IMR-90 (cell line): ENCODE data around the gene KIF12. TPM values are rescaled to one million over a fixed set of nuclear protein-coding genes. Genes with fewer than 3 reads are reported as not detected.

ENCODE experiments used
- ATAC-seq: fragments of 200-7000 bp; cut with Tn5 transposase; 2 replicates; pipeline ENCODE4 v1.9.1; 2020; ENCODE audit warnings: low read depth, mild to moderate bottlenecking, moderate library complexity
- BruUV-seq: library from RNA; stranded (reverse); fragments of 400-500 nt; replicated peaks from 2 replicates; lab custom pipeline; 2021; lab: Mats Ljungman, UMichigan
- CTCF ChIA-PET: fragments of 300-600 bp; formaldehyde crosslinking; extraction: SDS; loops from one replicate; lab custom pipeline; 2021; ENCODE audit warnings: antibody characterized with exemption; lab: Yijun Ruan, JAX
- POLR2A ChIA-PET: fragments of 300-600 bp; sonication (Branson Sonifier 250); formaldehyde crosslinking; loops from one replicate; lab custom pipeline; 2022; ENCODE audit warnings: antibody characterized with exemption; ENCODE audit not compliant: unreplicated experiment; lab: Charles Lee
- DNase-seq: peaks from one replicate; pipeline ENCODE4 v3.0.0; 2013
- H2AFZ ChIP-seq: replicated peaks from 2 replicates; pipeline ENCODE3; 2013; ENCODE audit warnings: low read length, mild to moderate bottlenecking; ENCODE audit not compliant: poor library complexity
- H2AK5ac ChIP-seq: 2 replicates; pipeline ENCODE4 v1.6.1; 2013; ENCODE audit warnings: low read depth, low read length, inconsistent platforms
- H2AK9ac ChIP-seq: replicated peaks from 2 replicates; pipeline ENCODE3; 2013; ENCODE audit warnings: mild to moderate bottlenecking, low read depth, low read length, moderate library complexity; ENCODE audit not compliant: poor library complexity
- H2BK120ac ChIP-seq: 2 replicates; pipeline ENCODE4 v1.6.1; 2013; ENCODE audit warnings: low read depth, low read length, inconsistent platforms
- H2BK15ac ChIP-seq: 3 replicates; pipeline ENCODE4 v1.6.1; 2013; ENCODE audit warnings: low read depth, low read length, inconsistent platforms
- H2BK20ac ChIP-seq: 2 replicates; pipeline ENCODE4 v1.6.1; 2013; ENCODE audit warnings: low read depth, mild to moderate bottlenecking, inconsistent platforms, low read length, moderate library complexity
- H2BK5ac ChIP-seq: 2 replicates; pipeline ENCODE4 v1.6.1; 2013; ENCODE audit warnings: mild to moderate bottlenecking, low read depth, low read length, inconsistent platforms; ENCODE audit not compliant: poor library complexity, severe bottlenecking
- H3K14ac ChIP-seq: replicated peaks from 2 replicates; pipeline ENCODE4 v1.6.1; 2013; ENCODE audit warnings: low read depth, low read length, inconsistent platforms
- H3K18ac ChIP-seq: 2 replicates; pipeline ENCODE4 v1.6.1; 2013; ENCODE audit warnings: low read depth, low read length, control low read depth
- H3K23ac ChIP-seq: 2 replicates; pipeline ENCODE4 v1.6.1; 2013; ENCODE audit warnings: low read depth, low read length, inconsistent platforms
- H3K27ac ChIP-seq: 2 replicates; pipeline ENCODE4 v1.5.1; 2013; ENCODE audit warnings: mild to moderate bottlenecking, control low read depth, low read length; ENCODE audit not compliant: insufficient read depth
- H3K27me3 ChIP-seq: 2 replicates; pipeline ENCODE4 v1.6.1; 2013; ENCODE audit warnings: low read length; ENCODE audit not compliant: control insufficient read depth, insufficient read depth
- H3K36me3 ChIP-seq: 2 replicates; pipeline ENCODE4 v1.6.1; 2013; ENCODE audit warnings: low read length, mixed read lengths; ENCODE audit not compliant: control insufficient read depth, insufficient read depth
- H3K4ac ChIP-seq: 2 replicates; pipeline ENCODE4 v1.6.1; 2013; ENCODE audit warnings: low read depth, low read length, inconsistent platforms
- H3K4me1 ChIP-seq: 2 replicates; pipeline ENCODE4 v1.6.1; 2013; ENCODE audit warnings: low read length, mixed read lengths; ENCODE audit not compliant: control insufficient read depth, insufficient read depth
- H3K4me2 ChIP-seq: 2 replicates; pipeline ENCODE4 v1.6.1; 2013; ENCODE audit warnings: low read depth, mild to moderate bottlenecking, control low read depth, low read length, moderate library complexity
- H3K4me3 ChIP-seq: 2 replicates; pipeline ENCODE4 v1.5.1; 2013; ENCODE audit warnings: low read depth, mild to moderate bottlenecking, control low read depth, low read length, moderate library complexity; ENCODE audit not compliant: insufficient read depth
- H3K56ac ChIP-seq: 2 replicates; pipeline ENCODE4 v1.6.1; 2013; ENCODE audit warnings: low read length, inconsistent platforms; ENCODE audit not compliant: insufficient read depth; ENCODE audit errors: extremely low read depth
- H3K79me1 ChIP-seq, 2 experiments: 2 replicates each; pipeline ENCODE4 v1.6.1; 2013; ENCODE audit warnings: low read length in 2 of 2, inconsistent platforms in 1 of 2, low read depth in 1 of 2
- H3K9ac ChIP-seq: 2 replicates; pipeline ENCODE4 v1.6.1; 2013; ENCODE audit warnings: low read depth, low read length, control low read depth
- H3K9me1 ChIP-seq: 2 replicates; pipeline ENCODE4 v1.6.1; 2013; ENCODE audit warnings: low read length, inconsistent platforms; ENCODE audit not compliant: insufficient read depth
- H3K9me3 ChIP-seq: 2 replicates; pipeline ENCODE4 v1.6.1; 2013; ENCODE audit warnings: low read length; ENCODE audit not compliant: control insufficient read depth, insufficient read depth
- H4K20me1 ChIP-seq: 2 replicates; pipeline ENCODE4 v1.6.1; 2013; ENCODE audit warnings: low read length, inconsistent platforms; ENCODE audit not compliant: insufficient read depth
- H4K5ac ChIP-seq: 2 replicates; pipeline ENCODE4 v1.6.1; 2013; ENCODE audit warnings: mild to moderate bottlenecking, low read depth, low read length, control low read depth
- H4K8ac ChIP-seq, 2 experiments: 2 replicates each; pipeline ENCODE4 v1.6.1; 2013; ENCODE audit warnings: low read depth in 2 of 2, low read length in 2 of 2, control low read depth in 1 of 2, inconsistent platforms in 1 of 2
- H4K91ac ChIP-seq: 2 replicates; pipeline ENCODE4 v1.6.1; 2013; ENCODE audit warnings: low read depth, low read length, inconsistent platforms; ENCODE audit not compliant: insufficient read depth
- BHLHE40 ChIP-seq: fragments of 150-350 bp; IDR thresholded peaks from 2 replicates; pipeline ENCODE4 v1.6.1; 2016; ENCODE audit warnings: mild to moderate bottlenecking, low read depth, low read length
- MAFK ChIP-seq: IDR thresholded peaks from 2 replicates; pipeline ENCODE4 v1.6.1; 2012; ENCODE audit warnings: low read depth, low read length, improper control_type of control experiment
- MXI1 ChIP-seq: IDR thresholded peaks from 2 replicates; pipeline ENCODE4 v1.6.1; 2012; ENCODE audit warnings: low read depth, mild to moderate bottlenecking, low read length, moderate library complexity, borderline replicate concordance
- POLR2A ChIP-seq: IDR thresholded peaks from 2 replicates; pipeline ENCODE4 v1.6.1; 2012; ENCODE audit warnings: mild to moderate bottlenecking, low read depth, low read length
- USF2 ChIP-seq: fragments of 150-350 bp; IDR thresholded peaks from 2 replicates; pipeline ENCODE4 v1.6.1; 2017; ENCODE audit warnings: mild to moderate bottlenecking, antibody characterized with exemption, low read length, low read depth
- WGBS, 2 experiments: methylation state at CpG; one replicate each; pipeline versions ENCODE4 v1.1.5 to v1.1.7; 2013; ENCODE audit warnings: missing lambda C conversion rate in 2 of 2; ENCODE audit not compliant: insufficient read length in 1 of 2; ENCODE audit errors: extremely low coverage in 2 of 2; 5-methylcytosine and 5-hydroxymethylcytosine counted together
- dilution Hi-C: fragments of 300-500 bp; cut with HindIII; formaldehyde crosslinking; loops from one replicate; pipeline ENCODE4 v1.14.3; 2018; ENCODE audit warnings: low sequenced_read_pairs; ENCODE audit not compliant: unreplicated experiment
- in situ Hi-C: fragments of 300-500 bp; cut with MboI; formaldehyde crosslinking; loops from 3 replicates; pipeline ENCODE4 v1.14.3; 2019; ENCODE audit warnings: low sequenced_read_pairs, inconsistent platforms, mixed read lengths
- intact Hi-C: fragments of 100-400 bp; cut with micrococcal nuclease; formaldehyde crosslinking; loops from 2 replicates; pipeline ENCODE4 v1.10.0; 2022
- polyA plus RNA-seq, 3 experiments: library from polyadenylated mRNA; depleted of rRNA; stranded (reverse); fragments of >200 nt; gene quantifications; 2 replicates each; pipeline ENCODE4 v1.2.3, GENCODE V29; 2012; ENCODE audit warnings: low replicate concordance in 1 of 3
- total RNA-seq: library from RNA; depleted of rRNA; stranded (reverse); fragments of >200 nt; gene quantifications from 2 replicates; pipeline ENCODE4 v1.2.3, GENCODE V29; 2012

KIF12 gene
- total and polyA plus RNA-seq, 2 of the 4 experiments (the other 2 are of a cell fraction): not detected

GRCh38 chr9:114086009-114086408 is 13.1 kb downstream of the KIF12 start:
- intact Hi-C loops (no loop called here), dilution Hi-C loops (no loop called here), in situ Hi-C loops (no loop called here)
- no peak overlapping the region for H3K23ac ChIP-seq
- no peaks in the 10 kb centered on the region for H3K4me1 ChIP-seq
- no peak overlapping the region for H2AK5ac ChIP-seq
- ATAC-seq (no peak), DNase-seq (no peak)
- H4K20me1 ChIP-seq: no peaks in the 10 kb centered on the region; the same call in 1 of the 2 replicates
- 40% methylated on average over 1 of the region's 6 CpGs; no CpG with 5 or more reads in 1 of the 2 experiments for WGBS, 2 experiments
- H3K56ac ChIP-seq: no peak overlapping the region
- H4K8ac ChIP-seq: no peak overlapping the region
- no peak overlapping the region for H3K4me3 ChIP-seq
- H2BK5ac ChIP-seq: no peak overlapping the region
- H3K27me3 ChIP-seq: peaks cover 55% of the 10 kb centered on the region
- no peaks in the 10 kb centered on the region for H3K36me3 ChIP-seq
- no peak for TF ChIP-seq MAFK
- TF ChIP-seq MXI1: no peak
- no peak for TF ChIP-seq USF2
- no peak for TF ChIP-seq BHLHE40
- no peak for TF ChIP-seq POLR2A
- no peaks in the 10 kb centered on the region for H3K9me1 ChIP-seq
- H3K14ac ChIP-seq: no peak overlapping the region
- ChIA-PET CTCF (no interaction called here), POLR2A (no interaction called here)
- no peak overlapping the region for H2BK20ac ChIP-seq
- no peak overlapping the region for H4K91ac ChIP-seq
- H3K4ac ChIP-seq: no peak overlapping the region
- no peak overlapping the region for H3K18ac ChIP-seq
- no peak overlapping the region for H3K4me2 ChIP-seq
- H3K9me3 ChIP-seq: 0 out of 2 replicates have a peak, but pooled peaks cover 2% of the 10 kb centered on the region
- H4K5ac ChIP-seq: no peak overlapping the region
- no peak overlapping the region for H2AFZ ChIP-seq
- H2BK15ac ChIP-seq: no peak overlapping the region
- H3K9ac ChIP-seq: no peak overlapping the region
- H2BK120ac ChIP-seq: no peak overlapping the region
- no peak overlapping the region for H3K27ac ChIP-seq
- H2AK9ac ChIP-seq: no peak overlapping the region
- BruUV-seq: no TSS peak
- no peaks in the 10 kb centered on the region for H3K79me1 ChIP-seq
